OCI-LY1 (cell line): ENCODE data around the gene DGKA.
"Not testable (repeated sequence)": the region's sequence is repeated elsewhere in the genome, so short reads cannot be mapped to it uniquely, and the experiment has no call there.

ENCODE experiments used
- H2AFZ ChIP-seq: fragments of 200-600 bp; sonication (generic), shearing (Covaris generic); 2 replicates; pipeline ENCODE4 v1.6.0; 2014; ENCODE audit warnings: antibody characterized with exemption, mild to moderate bottlenecking, low read length
- H3F3A ChIP-seq: fragments of 200-600 bp; sonication (generic), shearing (Covaris generic); 2 replicates; pipeline ENCODE4 v1.6.0; 2014; ENCODE audit warnings: mild to moderate bottlenecking, antibody characterized with exemption, low read length, moderate library complexity; ENCODE audit not compliant: insufficient read depth
- H3K27ac ChIP-seq: fragments of 200-600 bp; sonication (generic); 2 replicates; pipeline ENCODE4 v1.5.1; 2014; ENCODE audit warnings: low read length, mixed run types, mild to moderate bottlenecking, low read depth; ENCODE audit not compliant: poor library complexity, severe bottlenecking
- H3K27me3 ChIP-seq: fragments of 200-600 bp; sonication (generic); 2 replicates; pipeline ENCODE4 v1.6.0; 2014; ENCODE audit warnings: antibody characterized with exemption, mild to moderate bottlenecking, low read length, moderate library complexity; ENCODE audit not compliant: insufficient read depth
- H3K36me3 ChIP-seq: fragments of 200-600 bp; sonication (generic); 2 replicates; pipeline ENCODE4 v1.6.1; 2014; ENCODE audit warnings: mild to moderate bottlenecking, antibody characterized with exemption, low read length, moderate library complexity, mixed read lengths; ENCODE audit not compliant: insufficient read depth
- H3K4me1 ChIP-seq: fragments of 200-600 bp; sonication (generic); 2 replicates; pipeline ENCODE4 v1.5.1; 2014; ENCODE audit warnings: mild to moderate bottlenecking, low read length, moderate library complexity; ENCODE audit not compliant: insufficient read depth, severe bottlenecking
- H3K4me2 ChIP-seq: fragments of 200-600 bp; sonication (generic), shearing (Covaris generic); 2 replicates; pipeline ENCODE4 v1.6.1; 2014; ENCODE audit warnings: low read length
- H3K4me3 ChIP-seq: fragments of 200-600 bp; sonication (generic); 2 replicates; pipeline ENCODE4 v1.5.1; 2014; ENCODE audit warnings: low read length, low read depth, mild to moderate bottlenecking, mixed read lengths; ENCODE audit not compliant: poor library complexity, severe bottlenecking
- H3K79me2 ChIP-seq: fragments of 200-600 bp; shearing (Covaris generic); 2 replicates; pipeline ENCODE4 v1.6.1; 2016; ENCODE audit warnings: mixed run types, low read length, mixed read lengths; ENCODE audit not compliant: insufficient read depth
- H3K9ac ChIP-seq: fragments of 200-600 bp; sonication (generic), shearing (Covaris generic); 2 replicates; pipeline ENCODE4 v1.6.1; 2014; ENCODE audit warnings: mild to moderate bottlenecking, low read length, mixed read lengths
- H3K9me2 ChIP-seq: fragments of 200-600 bp; sonication (generic), shearing (Covaris generic); 2 replicates; pipeline ENCODE4 v1.6.1; 2014; ENCODE audit warnings: low read depth, mild to moderate bottlenecking, low read length, mixed read lengths
- H3K9me3 ChIP-seq: fragments of 200-600 bp; shearing (Covaris generic); 2 replicates; pipeline ENCODE4 v1.6.1; 2014; ENCODE audit warnings: low read length, mixed read lengths
- H4K20me1 ChIP-seq: fragments of 200-600 bp; sonication (generic), shearing (Covaris generic); 2 replicates; pipeline ENCODE4 v1.6.0; 2016; ENCODE audit warnings: mild to moderate bottlenecking, low read length; ENCODE audit not compliant: insufficient read depth
- EZH2 ChIP-seq: fragments of 200-600 bp; sonication (generic), shearing (Covaris generic); IDR thresholded peaks from 2 replicates; pipeline ENCODE4 v1.8.0; 2017; ENCODE audit warnings: borderline replicate concordance, mixed run types, mild to moderate bottlenecking, antibody characterized with exemption, low read length, moderate library complexity, mixed read lengths
- TF ChIP-seq, protein P1 (sequence below): fragments of 200-600 bp; sonication (generic), shearing (Covaris generic); IDR thresholded peaks from 2 replicates; pipeline ENCODE4 v1.5.1; 2017; ENCODE audit warnings: mild to moderate bottlenecking, antibody characterized with exemption, low read length, moderate library complexity, mixed read lengths

Gene DGKA

GRCh38 chr12:55984861-55985260, 53.9 kb downstream of the DGKA start:
- Histone ChIP-seq H3K27ac (no peak overlapping the region), H3K4me2 (no peak overlapping the region), H3K4me3 (no peak overlapping the region), H3K27me3 (no peaks in the 10 kb centered on the region), H3K4me1 (peaks cover 25% of the 10 kb centered on the region), H3K9ac (no peak overlapping the region), H3F3A (no peaks in the 10 kb centered on the region), H3K36me3 (peaks cover 46% of the 10 kb centered on the region), H3K79me2 (no peaks in the 10 kb centered on the region), H3K9me3 (no peaks in the 10 kb centered on the region), H3K9me2 (no peaks in the 10 kb centered on the region), H4K20me1 (no peaks in the 10 kb centered on the region), H2AFZ (no peak overlapping the region)
- no peak for TF ChIP-seq EZH2
- TF ChIP-seq, protein P1, sequence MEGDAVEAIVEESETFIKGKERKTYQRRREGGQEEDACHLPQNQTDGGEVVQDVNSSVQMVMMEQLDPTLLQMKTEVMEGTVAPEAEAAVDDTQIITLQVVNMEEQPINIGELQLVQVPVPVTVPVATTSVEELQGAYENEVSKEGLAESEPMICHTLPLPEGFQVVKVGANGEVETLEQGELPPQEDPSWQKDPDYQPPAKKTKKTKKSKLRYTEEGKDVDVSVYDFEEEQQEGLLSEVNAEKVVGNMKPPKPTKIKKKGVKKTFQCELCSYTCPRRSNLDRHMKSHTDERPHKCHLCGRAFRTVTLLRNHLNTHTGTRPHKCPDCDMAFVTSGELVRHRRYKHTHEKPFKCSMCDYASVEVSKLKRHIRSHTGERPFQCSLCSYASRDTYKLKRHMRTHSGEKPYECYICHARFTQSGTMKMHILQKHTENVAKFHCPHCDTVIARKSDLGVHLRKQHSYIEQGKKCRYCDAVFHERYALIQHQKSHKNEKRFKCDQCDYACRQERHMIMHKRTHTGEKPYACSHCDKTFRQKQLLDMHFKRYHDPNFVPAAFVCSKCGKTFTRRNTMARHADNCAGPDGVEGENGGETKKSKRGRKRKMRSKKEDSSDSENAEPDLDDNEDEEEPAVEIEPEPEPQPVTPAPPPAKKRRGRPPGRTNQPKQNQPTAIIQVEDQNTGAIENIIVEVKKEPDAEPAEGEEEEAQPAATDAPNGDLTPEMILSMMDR: no peak

GRCh38 chr12:55985341-55985740, 54.4 kb downstream of the DGKA start:
- H3K27ac ChIP-seq: no peak overlapping the region

DNA sequence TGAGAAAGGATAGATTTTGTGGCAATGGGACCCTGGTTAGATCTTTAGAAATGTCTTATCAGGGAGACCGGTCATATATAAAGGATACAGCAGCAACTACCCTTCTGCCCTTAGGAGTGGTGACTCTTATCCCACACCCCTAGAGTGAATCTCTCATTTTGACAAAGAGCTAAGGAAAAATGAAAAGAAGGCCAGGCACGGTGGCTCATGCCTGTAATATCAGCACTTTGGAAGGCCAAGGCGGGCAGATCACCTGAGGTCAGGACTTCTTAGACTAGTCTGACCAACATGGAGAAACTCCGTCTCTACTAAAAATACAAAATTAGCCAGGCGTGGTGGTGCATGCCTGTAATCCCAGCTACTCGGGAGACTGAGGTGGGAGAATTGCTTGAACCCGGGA, 55.0 kb downstream of the DGKA start:
- not testable (repeated sequence) for H3K27me3 ChIP-seq, H3K79me2 ChIP-seq, H3K27ac ChIP-seq, H3F3A ChIP-seq, H3K4me3 ChIP-seq, H3K9ac ChIP-seq, H2AFZ ChIP-seq, H4K20me1 ChIP-seq, H3K4me2 ChIP-seq, H3K9me3 ChIP-seq, H3K9me2 ChIP-seq
- Histone ChIP-seq H3K36me3 (peaks cover 50% of the 10 kb centered on the region), H3K4me1 (peaks cover 25% of the 10 kb centered on the region)

More at GRCh38 chr12:55985341-55985740, 54.4 kb downstream of the DGKA start:
- Histone ChIP-seq H3K79me2 (no peaks in the 10 kb centered on the region), H4K20me1 (no peaks in the 10 kb centered on the region), H3K36me3 (peaks cover 48% of the 10 kb centered on the region), H3K9me3 (no peaks in the 10 kb centered on the region), H2AFZ (no peak overlapping the region), H3K9me2 (no peaks in the 10 kb centered on the region), H3F3A (no peaks in the 10 kb centered on the region), H3K9ac (no peak overlapping the region), H3K4me1 (peaks cover 25% of the 10 kb centered on the region), H3K4me2 (no peak overlapping the region), H3K27me3 (no peaks in the 10 kb centered on the region), H3K4me3 (no peak overlapping the region)
- TF ChIP-seq, protein P1: no peak
- no peak for TF ChIP-seq EZH2

GRCh38 chr12:55991110-55991509, 60.1 kb downstream of the DGKA start:
- no peaks in the 10 kb centered on the region for H3K9me2 ChIP-seq
- no peaks in the 10 kb centered on the region for H3K79me2 ChIP-seq
- H3K36me3 ChIP-seq: peaks cover 76% of the 10 kb centered on the region
- no peak overlapping the region for H2AFZ ChIP-seq
- TF ChIP-seq, protein P1: no peak
- no peak for TF ChIP-seq EZH2
- no peak overlapping the region for H3K4me2 ChIP-seq
- H3K27me3 ChIP-seq: no peaks in the 10 kb centered on the region
- no peaks in the 10 kb centered on the region for H3K4me1 ChIP-seq
- H3F3A ChIP-seq: 0 out of 2 replicates have a peak, but pooled peaks cover 4% of the 10 kb centered on the region
- no peaks in the 10 kb centered on the region for H4K20me1 ChIP-seq
- no peak overlapping the region for H3K9ac ChIP-seq
- H3K9me3 ChIP-seq: no peaks in the 10 kb centered on the region
- no peak overlapping the region for H3K4me3 ChIP-seq
- no peak overlapping the region for H3K27ac ChIP-seq
